ENCODE results near the gene SPTSSB.

Gene SPTSSB

DNA sequence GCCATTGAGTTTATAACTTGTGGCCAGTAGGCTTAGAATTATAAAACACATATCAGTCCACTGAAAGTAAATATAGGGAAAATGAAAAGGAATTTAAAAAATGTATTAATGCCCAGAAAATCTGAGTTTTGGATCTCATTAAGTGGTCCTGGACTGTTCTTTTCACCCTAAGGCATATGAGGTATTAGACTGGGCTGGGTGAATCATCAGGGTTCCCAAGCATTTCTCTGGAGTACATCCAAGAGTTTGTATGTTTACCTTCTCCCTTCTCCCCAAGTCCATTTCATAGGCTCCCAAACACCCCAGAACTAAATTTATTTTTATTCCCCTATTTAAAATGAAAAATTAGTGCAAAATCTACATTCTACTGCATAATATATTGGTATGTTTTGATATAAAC lies 31.9 kb upstream of the SPTSSB start:
- Mint-ChIP-seq H3K4me3 (no peak overlapping the region), H3K36me3 (no peaks in the 10 kb centered on the region), H3K27ac (no peak overlapping the region), H3K4me1 (no peaks in the 10 kb centered on the region), H3K9me3 (no peaks in the 10 kb centered on the region), H3K27me3 (peaks cover 2% of the 10 kb centered on the region)
- DNase-seq (ENCODE audit: low spot score in 2 of 2), result no peak
- no peak for ATAC-seq (ENCODE audit: low read depth)

DNA sequence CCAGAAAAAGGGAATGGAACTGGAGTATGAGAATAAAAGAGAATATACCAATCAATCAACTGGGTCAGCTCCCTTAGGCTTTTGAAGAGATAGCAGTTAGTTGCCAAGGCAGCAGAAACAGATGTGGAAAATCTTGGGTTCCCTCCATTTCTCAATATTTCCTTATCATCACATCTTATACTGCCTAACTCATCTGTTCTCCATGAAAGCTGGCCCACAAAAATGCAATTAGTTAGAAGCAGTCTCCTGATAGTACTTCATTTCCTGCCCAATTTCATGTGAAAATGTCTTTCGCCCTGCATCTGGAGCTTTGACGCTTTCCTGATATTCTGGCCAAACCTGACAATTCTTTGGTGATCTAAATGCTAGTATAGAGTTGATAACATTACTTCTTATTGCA lies 30.1 kb upstream of the SPTSSB start:
- no peaks in the 10 kb centered on the region for H3K4me1 Mint-ChIP-seq
- H3K9me3 Mint-ChIP-seq, result no peaks in the 10 kb centered on the region
- H3K27me3 Mint-ChIP-seq, result peaks cover 9% of the 10 kb centered on the region
- H3K27ac Mint-ChIP-seq, result no peak overlapping the region
- H3K4me3 Mint-ChIP-seq, result no peak overlapping the region
- H3K36me3 Mint-ChIP-seq, result no peaks in the 10 kb centered on the region
- no peak for ATAC-seq (ENCODE audit: low read depth)
- no peak for DNase-seq (ENCODE audit: low spot score in 2 of 2)

DNA sequence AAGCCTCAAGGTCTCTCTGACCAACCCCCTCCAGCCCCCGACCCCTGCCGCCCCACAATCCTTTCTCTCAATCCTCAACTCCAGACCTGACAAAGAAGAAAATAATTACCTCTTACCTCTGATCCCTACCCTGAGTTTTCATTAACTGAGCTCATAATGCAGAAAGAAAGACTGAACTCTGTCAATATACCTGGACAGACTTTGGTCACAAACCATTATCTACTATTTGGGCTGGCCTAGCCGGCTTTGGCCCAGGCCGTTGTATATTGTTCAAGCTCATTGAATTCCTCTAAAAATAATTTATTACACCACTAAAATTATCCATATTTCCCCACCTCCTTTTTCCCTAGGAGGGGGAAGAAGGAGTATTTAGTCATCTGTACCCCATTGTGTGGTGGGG lies 29.3 kb upstream of the SPTSSB start:
- ATAC-seq (ENCODE audit: low read depth) (no peak), DNase-seq (ENCODE audit: low spot score in 2 of 2) (no peak)
- no peaks in the 10 kb centered on the region for H3K4me1 Mint-ChIP-seq
- H3K4me3 Mint-ChIP-seq, result no peak overlapping the region
- H3K27me3 Mint-ChIP-seq, result peaks cover 10% of the 10 kb centered on the region
- no peaks in the 10 kb centered on the region for H3K36me3 Mint-ChIP-seq
- H3K27ac Mint-ChIP-seq, result no peak overlapping the region
- H3K9me3 Mint-ChIP-seq, result no peaks in the 10 kb centered on the region

DNA sequence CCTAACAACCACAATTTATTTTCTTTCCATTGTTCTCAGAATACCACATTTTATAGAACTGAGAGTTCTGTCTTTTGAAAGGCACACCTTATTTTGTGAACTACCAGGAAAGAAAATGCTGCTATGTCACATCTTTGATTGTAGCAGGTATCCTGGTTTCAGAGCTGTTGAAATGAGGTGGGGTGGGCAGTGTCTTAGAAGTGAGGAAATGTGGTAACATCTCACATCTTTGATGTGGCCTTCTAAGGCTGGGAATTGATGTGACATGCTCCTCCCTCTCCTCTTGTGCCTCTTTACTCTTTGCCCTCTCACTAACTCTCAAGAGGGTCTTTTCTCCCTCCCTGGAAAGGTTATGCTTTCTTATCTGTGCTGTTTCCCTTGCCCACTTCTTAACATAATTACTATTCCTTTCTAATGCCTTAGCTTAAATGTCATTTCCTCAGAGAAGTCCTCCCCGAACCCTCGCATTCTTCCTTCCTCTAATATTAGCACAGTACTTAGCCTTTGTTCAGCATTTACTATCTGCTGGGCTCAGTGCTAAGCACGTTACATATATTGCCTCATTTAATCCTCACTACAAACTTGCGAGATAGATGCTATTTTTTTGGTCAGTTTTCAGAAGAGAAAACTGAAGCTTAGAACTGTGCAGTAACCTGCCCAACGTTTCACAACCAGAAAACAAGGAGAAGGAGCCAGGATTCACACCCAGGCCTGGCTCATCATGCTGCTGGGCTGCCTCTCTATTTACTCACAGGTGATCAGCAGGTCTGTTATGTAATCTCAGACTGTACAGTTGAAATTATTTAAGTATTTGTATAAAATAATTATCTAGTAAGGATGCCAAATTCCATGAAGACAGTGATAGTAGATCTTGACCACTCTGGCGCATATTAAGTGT lies 24.0 kb upstream of the SPTSSB start:
- H3K9me3 Mint-ChIP-seq, result no peaks in the 10 kb centered on the region
- H3K27ac Mint-ChIP-seq, result no peak overlapping the region
- no peak overlapping the region for H3K4me3 Mint-ChIP-seq
- H3K36me3 Mint-ChIP-seq, result no peaks in the 10 kb centered on the region
- DNase-seq (ENCODE audit: low spot score in 2 of 2) (no peak), ATAC-seq (ENCODE audit: low read depth) (no peak)
- no peaks in the 10 kb centered on the region for H3K4me1 Mint-ChIP-seq
- peaks cover 18% of the 10 kb centered on the region for H3K27me3 Mint-ChIP-seq

DNA sequence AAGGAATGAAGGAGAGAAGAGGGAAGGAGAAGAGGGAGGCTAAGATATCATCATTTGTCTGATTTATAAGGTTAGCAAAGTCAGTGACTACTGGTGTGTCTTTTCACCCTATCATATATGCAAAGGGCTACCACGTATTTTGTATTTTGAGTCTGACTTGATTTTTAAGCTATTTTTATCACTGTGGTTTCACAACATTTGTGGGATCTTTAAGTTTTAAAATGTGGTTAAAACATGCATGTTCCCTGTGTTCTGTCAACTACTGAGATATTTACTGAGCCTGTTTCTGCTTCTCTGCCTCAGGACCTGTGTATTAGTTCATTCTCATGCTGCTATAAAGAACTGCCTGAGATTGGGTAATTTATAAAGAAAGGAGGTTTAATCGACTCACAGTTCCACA lies 22.5 kb upstream of the SPTSSB start:
- no peaks in the 10 kb centered on the region for H3K4me1 Mint-ChIP-seq
- DNase-seq (ENCODE audit: low spot score in 2 of 2) (no peak), ATAC-seq (ENCODE audit: low read depth) (no peak)
- H3K9me3 Mint-ChIP-seq, result no peaks in the 10 kb centered on the region
- no peak overlapping the region for H3K4me3 Mint-ChIP-seq
- H3K27ac Mint-ChIP-seq, result no peak overlapping the region
- H3K27me3 Mint-ChIP-seq, result peaks cover 20% of the 10 kb centered on the region
- H3K36me3 Mint-ChIP-seq, result no peaks in the 10 kb centered on the region

DNA sequence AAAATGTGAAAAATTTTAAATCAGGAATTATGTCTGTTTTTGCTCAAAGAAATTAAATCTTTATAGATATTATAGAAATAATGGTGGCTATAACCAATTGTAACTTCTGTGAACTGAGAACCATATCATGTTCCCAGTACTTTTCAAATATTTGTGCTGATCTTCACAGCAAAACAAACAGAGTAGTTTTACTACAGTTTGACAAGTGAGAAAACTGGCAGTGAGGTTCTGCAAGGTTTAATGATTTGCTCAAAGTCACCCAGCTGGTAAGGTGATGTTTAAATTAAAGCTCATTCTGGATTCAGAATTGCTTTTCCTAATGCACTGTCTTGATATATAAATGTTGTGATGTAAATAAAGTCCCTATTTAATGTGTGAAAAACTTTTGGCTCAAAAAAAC lies 22.0 kb upstream of the SPTSSB start:
- no peaks in the 10 kb centered on the region for H3K4me1 Mint-ChIP-seq
- no peak overlapping the region for H3K4me3 Mint-ChIP-seq
- no peaks in the 10 kb centered on the region for H3K9me3 Mint-ChIP-seq
- no peak overlapping the region for H3K27ac Mint-ChIP-seq
- ATAC-seq (ENCODE audit: low read depth) (no peak), DNase-seq (ENCODE audit: low spot score in 2 of 2) (no peak)
- H3K27me3 Mint-ChIP-seq, result peaks cover 20% of the 10 kb centered on the region
- H3K36me3 Mint-ChIP-seq, result no peaks in the 10 kb centered on the region

DNA sequence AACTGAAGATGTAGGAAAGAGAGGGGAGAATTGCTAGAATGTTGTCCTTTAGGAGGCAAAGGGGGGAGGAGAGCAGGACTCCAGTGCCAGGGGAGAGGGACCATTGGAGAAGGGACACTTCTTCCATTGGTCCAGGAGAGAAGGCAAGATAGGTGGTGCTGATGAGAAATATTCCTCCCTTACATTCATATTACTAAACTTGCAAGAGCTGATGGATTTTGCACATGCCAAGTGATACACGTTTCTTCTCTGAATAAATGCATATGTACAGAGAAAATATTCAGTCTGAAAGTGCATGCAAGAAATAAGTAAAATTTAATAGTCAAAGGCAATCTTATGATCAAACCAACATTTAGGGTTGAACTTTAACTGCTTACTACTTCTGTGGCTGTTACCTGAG lies 21.5 kb upstream of the SPTSSB start:
- DNase-seq (ENCODE audit: low spot score in 2 of 2), result no peak
- no peaks in the 10 kb centered on the region for H3K9me3 Mint-ChIP-seq
- ATAC-seq (ENCODE audit: low read depth), result no peak
- H3K36me3 Mint-ChIP-seq, result no peaks in the 10 kb centered on the region
- H3K4me3 Mint-ChIP-seq, result no peak overlapping the region
- no peaks in the 10 kb centered on the region for H3K4me1 Mint-ChIP-seq
- no peak overlapping the region for H3K27ac Mint-ChIP-seq
- H3K27me3 Mint-ChIP-seq, result peaks cover 20% of the 10 kb centered on the region

DNA sequence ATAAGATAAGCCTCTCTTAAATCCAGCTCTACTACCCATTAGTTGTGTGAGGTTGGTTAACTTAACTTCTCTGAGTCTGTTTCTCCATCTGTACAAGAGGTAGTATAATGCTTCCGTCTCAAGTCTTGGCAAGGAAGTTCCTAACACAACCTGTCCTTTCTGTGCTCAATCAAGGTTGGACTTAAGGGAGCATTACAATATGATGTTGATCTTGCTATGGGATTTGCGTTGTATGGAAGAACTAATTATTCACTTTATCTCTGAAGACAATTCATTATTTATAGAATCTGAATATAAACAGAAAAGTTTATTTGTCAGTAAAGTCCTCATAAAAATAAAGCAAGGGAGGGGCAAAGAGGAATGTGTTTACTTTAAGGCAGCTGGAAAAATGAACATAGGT lies 18.9 kb upstream of the SPTSSB start:
- H3K27me3 Mint-ChIP-seq, result peaks cover 13% of the 10 kb centered on the region
- H3K27ac Mint-ChIP-seq, result no peak overlapping the region
- H3K4me1 Mint-ChIP-seq, result no peaks in the 10 kb centered on the region
- H3K9me3 Mint-ChIP-seq, result no peaks in the 10 kb centered on the region
- no peak for ATAC-seq (ENCODE audit: low read depth)
- no peak overlapping the region for H3K4me3 Mint-ChIP-seq
- H3K36me3 Mint-ChIP-seq, result no peaks in the 10 kb centered on the region
- no peak for DNase-seq (ENCODE audit: low spot score in 2 of 2)

DNA sequence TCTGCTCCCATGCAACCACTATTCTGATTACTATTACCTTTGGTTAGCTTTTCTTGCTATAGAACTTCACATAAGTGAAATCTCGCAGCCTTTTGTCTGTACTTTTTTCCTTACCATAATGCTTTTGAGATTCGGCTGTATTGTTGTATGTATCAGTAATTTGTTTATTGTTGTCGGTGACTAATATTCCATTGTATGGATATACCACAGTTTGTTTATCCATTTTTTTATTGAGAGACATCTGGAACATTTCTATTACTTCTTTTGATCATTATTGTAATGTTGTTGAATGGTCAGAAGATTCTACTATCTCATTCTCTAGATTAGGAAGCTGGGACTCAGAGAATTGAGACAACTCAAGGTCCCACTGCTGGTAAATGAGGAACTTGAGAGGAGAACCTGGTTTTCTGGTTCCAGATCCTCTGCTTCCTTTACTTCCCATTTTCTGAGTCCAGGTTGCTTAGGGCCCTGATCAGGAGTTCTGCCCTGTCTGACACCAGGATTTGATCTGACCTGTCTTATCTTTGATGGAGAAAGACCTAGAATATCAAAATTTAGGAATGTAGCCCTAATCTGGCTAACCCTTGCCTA lies 18.2 kb upstream of the SPTSSB start:
- Mint-ChIP-seq H3K27me3 (peaks cover 11% of the 10 kb centered on the region), H3K4me3 (no peak overlapping the region), H3K27ac (no peak overlapping the region), H3K9me3 (no peaks in the 10 kb centered on the region), H3K36me3 (no peaks in the 10 kb centered on the region), H3K4me1 (no peaks in the 10 kb centered on the region)
- ATAC-seq (ENCODE audit: low read depth) (no peak), DNase-seq (ENCODE audit: low spot score in 2 of 2) (no peak)

DNA sequence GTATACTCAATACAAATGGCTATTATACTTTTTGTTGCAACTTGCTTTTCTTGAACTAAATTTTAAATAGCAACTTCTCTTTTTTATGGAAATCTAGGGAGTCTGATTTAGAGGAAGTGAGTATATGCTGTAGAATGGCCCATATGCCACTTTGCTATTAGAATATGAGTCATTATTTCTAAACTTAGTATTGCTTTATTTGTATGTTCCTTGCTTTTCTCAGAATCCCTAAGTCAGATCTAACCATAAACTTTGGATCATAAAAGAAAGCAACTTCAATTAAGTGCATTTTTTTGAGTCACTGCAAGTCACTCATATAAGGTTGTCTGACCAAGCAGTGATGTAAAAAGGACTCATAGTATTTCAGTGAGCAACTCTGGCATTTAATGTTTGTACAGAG lies 17.5 kb upstream of the SPTSSB start:
- no peak for DNase-seq (ENCODE audit: low spot score in 2 of 2)
- Mint-ChIP-seq H3K9me3 (no peaks in the 10 kb centered on the region), H3K4me3 (no peak overlapping the region), H3K27me3 (peaks cover 11% of the 10 kb centered on the region), H3K27ac (no peak overlapping the region), H3K4me1 (no peaks in the 10 kb centered on the region), H3K36me3 (no peaks in the 10 kb centered on the region)
- no peak for ATAC-seq (ENCODE audit: low read depth)

DNA sequence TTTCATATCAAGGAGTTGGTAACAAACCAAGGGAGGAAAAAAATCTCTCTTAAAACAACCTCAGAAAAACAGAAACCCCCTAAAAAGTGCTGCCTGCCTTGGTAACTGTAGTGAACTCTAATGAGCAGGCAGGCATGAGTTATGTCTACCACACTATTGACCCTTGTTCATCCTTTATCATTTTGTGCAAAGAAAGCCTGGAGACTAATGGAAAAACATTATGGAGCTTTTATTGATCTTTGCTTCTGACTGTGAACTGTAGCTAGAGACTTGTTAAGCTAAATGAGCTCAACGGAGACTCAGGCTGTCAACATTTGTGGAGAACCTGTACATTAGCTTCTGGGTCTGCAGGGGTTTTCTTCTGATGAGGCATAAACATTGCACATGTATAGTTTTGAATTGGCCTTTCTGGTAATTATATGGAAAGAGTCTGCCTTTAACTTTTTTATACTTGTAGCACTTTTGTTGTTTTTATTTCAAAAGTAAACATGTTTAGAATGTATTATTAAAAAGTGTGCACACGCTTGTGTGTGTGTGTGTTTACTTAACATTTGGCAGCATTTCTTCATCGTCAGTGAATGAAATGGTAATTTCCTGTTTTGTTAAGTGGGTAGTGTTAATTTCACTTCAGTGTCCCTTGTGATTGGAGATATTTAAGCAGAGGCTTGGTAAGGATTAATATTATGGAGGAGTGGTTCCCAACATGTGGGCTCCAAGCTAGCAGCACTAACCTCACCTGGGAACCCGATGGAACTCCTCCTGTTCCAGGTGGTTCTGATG lies 15.9 kb upstream of the SPTSSB start:
- Mint-ChIP-seq H3K36me3 (no peaks in the 10 kb centered on the region), H3K4me3 (no peak overlapping the region), H3K4me1 (no peaks in the 10 kb centered on the region), H3K27ac (no peak overlapping the region), H3K9me3 (no peaks in the 10 kb centered on the region), H3K27me3 (peaks cover 5% of the 10 kb centered on the region)
- DNase-seq (ENCODE audit: low spot score in 2 of 2) (no peak), ATAC-seq (ENCODE audit: low read depth) (no peak)

DNA sequence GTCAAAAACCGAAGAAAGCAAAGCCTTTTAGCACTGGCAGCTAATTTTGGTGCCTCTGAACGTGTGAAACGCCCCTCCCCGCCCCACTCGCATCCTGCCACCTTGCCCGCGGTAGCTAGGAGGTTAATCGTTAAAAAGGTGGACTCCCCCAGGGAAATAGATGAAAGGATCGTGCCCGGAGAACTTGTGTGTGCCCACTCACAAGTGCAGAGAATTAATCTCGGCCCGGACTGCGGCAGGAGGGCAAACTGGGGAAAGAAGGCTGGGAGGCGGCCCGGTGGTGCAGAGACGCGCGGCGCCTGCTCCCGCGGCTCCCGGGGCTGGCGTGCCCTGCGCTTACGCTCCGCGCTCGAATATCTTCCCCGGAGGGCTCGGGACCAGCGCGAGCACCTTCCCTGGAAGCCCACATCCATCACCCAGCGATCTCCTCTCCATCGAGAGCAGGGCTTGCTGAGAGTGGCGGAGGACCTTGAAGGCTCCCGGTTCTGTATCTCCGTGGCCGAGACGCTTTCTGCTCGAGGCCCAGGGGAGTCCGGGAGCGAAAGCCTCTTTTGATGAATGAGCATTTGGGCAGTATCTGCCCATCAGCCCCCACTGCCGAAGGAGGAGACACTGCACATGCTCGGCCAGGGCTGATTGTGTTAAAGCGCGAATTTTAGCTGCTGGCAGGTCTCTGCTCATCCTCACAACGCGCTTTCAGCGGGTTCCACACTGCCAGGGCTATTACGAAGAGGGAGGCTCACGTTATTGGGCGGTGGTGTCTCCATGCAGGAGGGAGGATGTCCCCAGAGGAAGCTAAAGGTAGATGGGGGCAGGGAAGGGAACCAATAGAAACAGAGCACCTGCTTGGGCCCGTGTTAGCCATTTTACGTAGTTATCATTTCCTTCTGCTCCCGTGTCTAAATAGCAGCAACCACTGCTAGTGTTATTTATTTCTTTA lies 1.3 kb upstream of the SPTSSB start:
- Mint-ChIP-seq H3K27me3 (peaks cover 14% of the 10 kb centered on the region), H3K4me1 (peaks cover 10% of the 10 kb centered on the region)

DNA sequence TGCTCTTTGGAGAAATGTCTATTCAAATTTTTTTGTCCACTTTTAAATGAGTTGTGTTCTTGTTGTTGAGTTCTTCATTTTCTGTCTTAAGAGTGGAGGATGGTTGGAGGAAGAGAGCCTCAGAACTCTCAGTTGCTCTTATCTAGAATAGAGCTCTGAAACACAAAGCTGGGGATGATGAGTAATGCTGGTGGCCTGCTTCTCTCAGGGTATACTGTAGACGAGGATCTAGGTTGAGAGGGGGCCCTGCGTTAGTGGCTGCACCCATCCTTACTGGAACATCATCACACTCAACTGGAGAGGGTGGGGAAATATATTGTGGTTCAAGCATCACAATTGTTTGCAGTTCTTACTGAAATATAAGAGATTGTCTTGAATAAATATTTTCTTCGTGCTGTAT lies 1.8 kb downstream of the SPTSSB start:
- Mint-ChIP-seq H3K4me1 (peaks cover 10% of the 10 kb centered on the region), H3K27me3 (peaks cover 10% of the 10 kb centered on the region)

More for the DNA sequence above, 1.3 kb upstream of the SPTSSB start:
- Mint-ChIP-seq H3K4me3 (peak overlapping the region; percentile 64), H3K9me3 (no peaks in the 10 kb centered on the region), H3K27ac (no peak overlapping the region), H3K36me3 (no peaks in the 10 kb centered on the region)
- DNase-seq (ENCODE audit: low spot score in 2 of 2) (peak in 1 of 2 donors; percentile 9), ATAC-seq (ENCODE audit: low read depth) (peak; percentile 26)

More for the DNA sequence above, 1.8 kb downstream of the SPTSSB start:
- Mint-ChIP-seq H3K36me3 (no peaks in the 10 kb centered on the region), H3K27ac (no peak overlapping the region), H3K9me3 (no peaks in the 10 kb centered on the region), H3K4me3 (no peak overlapping the region)
- DNase-seq (ENCODE audit: low spot score in 2 of 2) (no peak), ATAC-seq (ENCODE audit: low read depth) (no peak)

All from memory B cell (primary cell).